Measurements from ENCODE around the gene NEURL3.

Gene NEURL3

GRCh38 chr2:96534701-96535181 is 29.6 kb upstream of the NEURL3 start:
- Histone ChIP-seq H3K36me3 (ENCODE audit: insufficient read depth, low read length) (no peaks in the 10 kb centered on the region), H3K4me1 (ENCODE audit: insufficient read depth, low read length) (peaks cover 28% of the 10 kb centered on the region), H3K9me3 (ENCODE audit: control insufficient read depth, insufficient read depth, low read length) (no peaks in the 10 kb centered on the region), H3K9ac (ENCODE audit: low read depth, low read length) (no peak overlapping the region)

- H3K4me1 ChIP-seq (ENCODE audit: insufficient read depth, low read length) = peaks cover 23% of the 10 kb centered on the region
Measured at GRCh38 chr2:96534141-96534540, 29.0 kb upstream of the NEURL3 start.

GRCh38 chr2:96533292-96534073 is 28.3 kb upstream of the NEURL3 start:
- no peaks in the 10 kb centered on the region for H3K36me3 ChIP-seq (ENCODE audit: insufficient read depth, low read length)
- H3K4me1 ChIP-seq (ENCODE audit: insufficient read depth, low read length) = peaks cover 19% of the 10 kb centered on the region
- H3K9ac ChIP-seq (ENCODE audit: low read depth, low read length) = no peak overlapping the region
- H3K9me3 ChIP-seq (ENCODE audit: control insufficient read depth, insufficient read depth, low read length) = no peaks in the 10 kb centered on the region

More at GRCh38 chr2:96534141-96534540, 29.0 kb upstream of the NEURL3 start:
- Histone ChIP-seq H3K36me3 (ENCODE audit: insufficient read depth, low read length) (no peaks in the 10 kb centered on the region), H3K9me3 (ENCODE audit: control insufficient read depth, insufficient read depth, low read length) (no peaks in the 10 kb centered on the region), H3K9ac (ENCODE audit: low read depth, low read length) (no peak overlapping the region)

GRCh38 chr2:96532641-96533291 is 27.6 kb upstream of the NEURL3 start:
- H3K9ac ChIP-seq (ENCODE audit: low read depth, low read length) = no peak overlapping the region
- peaks cover 19% of the 10 kb centered on the region for H3K4me1 ChIP-seq (ENCODE audit: insufficient read depth, low read length)
- H3K36me3 ChIP-seq (ENCODE audit: insufficient read depth, low read length) = no peaks in the 10 kb centered on the region
- H3K9me3 ChIP-seq (ENCODE audit: control insufficient read depth, insufficient read depth, low read length) = no peaks in the 10 kb centered on the region

- H3K9ac ChIP-seq (ENCODE audit: low read depth, low read length) = peak overlapping the region; percentile 34; the same call in 1 of the 2 replicates
- no peaks in the 10 kb centered on the region for H3K9me3 ChIP-seq (ENCODE audit: control insufficient read depth, insufficient read depth, low read length)
- H3K4me1 ChIP-seq (ENCODE audit: insufficient read depth, low read length) = peaks cover 19% of the 10 kb centered on the region
- no peaks in the 10 kb centered on the region for H3K36me3 ChIP-seq (ENCODE audit: insufficient read depth, low read length)
Measured at GRCh38 chr2:96531872-96532505, 26.8 kb upstream of the NEURL3 start.

- peaks cover 19% of the 10 kb centered on the region for H3K4me1 ChIP-seq (ENCODE audit: insufficient read depth, low read length)
- peak overlapping the region; percentile 34; the same call in 1 of the 2 replicates for H3K9ac ChIP-seq (ENCODE audit: low read depth, low read length)
- no peaks in the 10 kb centered on the region for H3K9me3 ChIP-seq (ENCODE audit: control insufficient read depth, insufficient read depth, low read length)
- H3K36me3 ChIP-seq (ENCODE audit: insufficient read depth, low read length) = no peaks in the 10 kb centered on the region
Measured at GRCh38 chr2:96531366-96531765, 26.2 kb upstream of the NEURL3 start.

GRCh38 chr2:96530474-96531357 is 25.6 kb upstream of the NEURL3 start:
- H3K9ac ChIP-seq (ENCODE audit: low read depth, low read length) = no peak overlapping the region
- H3K4me1 ChIP-seq (ENCODE audit: insufficient read depth, low read length) = peaks cover 19% of the 10 kb centered on the region

GRCh38 chr2:96530144-96530430 is 24.9 kb upstream of the NEURL3 start:
- H3K36me3 ChIP-seq (ENCODE audit: insufficient read depth, low read length) = no peaks in the 10 kb centered on the region
- no peak overlapping the region for H3K9ac ChIP-seq (ENCODE audit: low read depth, low read length)
- H3K9me3 ChIP-seq (ENCODE audit: control insufficient read depth, insufficient read depth, low read length) = no peaks in the 10 kb centered on the region
- peaks cover 19% of the 10 kb centered on the region for H3K4me1 ChIP-seq (ENCODE audit: insufficient read depth, low read length)

More at GRCh38 chr2:96530474-96531357, 25.6 kb upstream of the NEURL3 start:
- no peaks in the 10 kb centered on the region for H3K9me3 ChIP-seq (ENCODE audit: control insufficient read depth, insufficient read depth, low read length)
- no peaks in the 10 kb centered on the region for H3K36me3 ChIP-seq (ENCODE audit: insufficient read depth, low read length)

GRCh38 chr2:96529376-96530143 is 24.4 kb upstream of the NEURL3 start:
- Histone ChIP-seq H3K4me1 (ENCODE audit: insufficient read depth, low read length) (peaks cover 19% of the 10 kb centered on the region), H3K9me3 (ENCODE audit: control insufficient read depth, insufficient read depth, low read length) (no peaks in the 10 kb centered on the region), H3K9ac (ENCODE audit: low read depth, low read length) (no peak overlapping the region), H3K36me3 (ENCODE audit: insufficient read depth, low read length) (no peaks in the 10 kb centered on the region)

GRCh38 chr2:96528700-96529375 is 23.7 kb upstream of the NEURL3 start:
- H3K36me3 ChIP-seq (ENCODE audit: insufficient read depth, low read length) = no peaks in the 10 kb centered on the region
- no peak overlapping the region for H3K9ac ChIP-seq (ENCODE audit: low read depth, low read length)
- peaks cover 19% of the 10 kb centered on the region for H3K4me1 ChIP-seq (ENCODE audit: insufficient read depth, low read length)
- H3K9me3 ChIP-seq (ENCODE audit: control insufficient read depth, insufficient read depth, low read length) = no peaks in the 10 kb centered on the region

- Histone ChIP-seq H3K36me3 (ENCODE audit: insufficient read depth, low read length) (no peaks in the 10 kb centered on the region), H3K9me3 (ENCODE audit: control insufficient read depth, insufficient read depth, low read length) (no peaks in the 10 kb centered on the region), H3K4me1 (ENCODE audit: insufficient read depth, low read length) (peaks cover 12% of the 10 kb centered on the region), H3K9ac (ENCODE audit: low read depth, low read length) (peak overlapping the region; percentile 31)
Measured at GRCh38 chr2:96528006-96528699, 23.0 kb upstream of the NEURL3 start.

- Histone ChIP-seq H3K9me3 (ENCODE audit: control insufficient read depth, insufficient read depth, low read length) (no peaks in the 10 kb centered on the region), H3K4me1 (ENCODE audit: insufficient read depth, low read length) (peaks cover 5% of the 10 kb centered on the region), H3K36me3 (ENCODE audit: insufficient read depth, low read length) (no peaks in the 10 kb centered on the region), H3K9ac (ENCODE audit: low read depth, low read length) (peak overlapping the region; percentile 68)
Measured at GRCh38 chr2:96527286-96528005, 22.3 kb upstream of the NEURL3 start.
